ENCODE data around the gene OR51V1.
"Not testable (repeated sequence)": the region's sequence is repeated elsewhere in the genome, so short reads cannot be mapped to it uniquely, and the experiment has no call there.

Gene OR51V1

DNA sequence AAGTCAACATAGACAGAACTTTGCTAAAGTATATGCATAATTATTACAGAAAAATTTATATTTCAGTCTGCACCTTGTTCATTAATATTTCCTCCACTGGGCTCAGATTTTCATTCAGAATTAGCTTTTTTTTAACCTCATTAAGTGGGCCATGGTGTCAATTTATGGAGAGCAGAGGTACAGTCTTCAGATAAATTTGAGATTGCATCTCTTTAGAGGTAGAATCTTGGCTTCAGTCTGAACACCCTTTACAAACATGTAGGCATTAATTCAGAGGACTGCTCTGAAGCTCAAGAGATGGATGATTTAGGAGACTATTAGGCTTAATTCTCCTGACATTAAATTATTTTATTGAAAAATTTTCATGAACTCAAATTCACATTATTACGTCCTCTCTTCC lies 29.8 kb upstream of the OR51V1 start:
- DNase-seq (ENCODE audit: low spot score), result no peak

DNA sequence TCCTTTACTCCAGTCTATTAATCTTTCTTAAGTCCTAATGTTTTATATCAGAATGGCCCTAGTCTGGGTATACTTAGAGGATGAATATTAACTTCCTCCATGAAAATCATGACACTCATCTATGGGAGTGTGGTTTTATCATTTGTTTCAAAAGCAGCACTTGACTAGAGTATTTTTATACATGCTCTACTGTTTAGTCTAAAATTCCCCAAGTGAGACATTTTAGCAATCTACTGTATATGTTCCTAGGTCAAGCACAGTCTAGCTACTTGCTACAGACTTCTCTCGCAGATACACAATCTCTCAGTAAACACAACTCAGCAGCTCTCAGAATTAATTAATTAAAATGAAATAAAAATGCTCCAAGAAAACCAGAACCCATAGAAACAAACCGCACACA lies 29.3 kb upstream of the OR51V1 start:
- no peak for DNase-seq (ENCODE audit: low spot score)

DNA sequence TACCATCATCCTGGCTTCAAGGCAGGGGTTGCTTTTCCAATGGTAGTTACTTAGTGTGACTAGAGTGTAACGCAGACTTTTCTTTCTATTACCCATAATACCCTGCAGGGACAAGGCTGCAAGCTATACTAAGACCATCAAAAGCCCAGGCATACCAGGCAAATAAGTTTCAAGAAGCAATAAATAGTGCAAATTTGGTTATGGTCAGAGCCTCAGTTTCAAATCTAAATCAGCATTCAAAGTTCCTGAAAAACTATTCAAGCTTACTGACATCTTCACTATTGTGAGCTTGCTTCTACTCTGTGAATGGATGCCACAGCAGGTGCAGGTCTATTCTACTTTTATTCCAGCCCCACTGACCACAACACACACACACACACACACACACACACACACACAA lies 28.9 kb upstream of the OR51V1 start:
- no peak for DNase-seq (ENCODE audit: low spot score)

DNA sequence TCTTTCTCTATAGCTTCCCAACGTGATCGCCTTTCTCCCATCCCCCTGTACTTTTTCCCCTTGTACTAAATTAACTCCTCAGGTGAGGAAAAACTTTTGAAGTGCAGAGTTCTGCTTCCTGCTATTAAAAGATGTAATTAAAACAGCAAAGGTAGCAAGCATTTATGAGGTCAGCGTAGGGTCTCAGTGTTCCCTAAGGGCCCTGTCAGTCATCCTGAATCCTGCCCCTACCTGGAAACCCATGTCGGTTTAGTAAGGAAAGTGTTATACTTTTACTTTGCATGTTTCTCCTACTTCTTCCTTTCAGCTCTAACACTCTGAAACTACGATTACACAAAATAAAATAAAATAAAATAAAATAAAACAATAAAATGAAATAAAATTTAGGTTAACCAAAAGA lies 27.6 kb upstream of the OR51V1 start:
- DNase-seq (ENCODE audit: low spot score), result no peak

DNA sequence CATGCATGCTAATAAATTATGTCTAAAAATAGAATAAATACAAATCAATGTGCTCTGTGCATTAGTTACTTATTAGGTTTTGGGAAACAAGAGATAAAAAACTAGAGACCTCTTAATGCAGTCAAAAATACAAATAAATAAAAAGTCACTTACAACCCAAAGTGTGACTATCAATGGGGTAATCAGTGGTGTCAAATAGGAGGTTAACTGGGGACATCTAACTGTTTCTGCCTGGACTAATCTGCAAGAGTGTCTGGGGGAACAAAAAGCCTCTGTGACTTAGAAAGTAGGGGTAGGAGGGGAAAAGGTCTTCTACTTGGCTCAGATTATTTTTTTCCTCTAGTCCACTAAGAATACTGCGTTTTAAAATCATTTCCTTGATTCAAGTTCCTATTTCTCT lies 27.2 kb upstream of the OR51V1 start:
- DNase-seq (ENCODE audit: low spot score), result no peak

DNA sequence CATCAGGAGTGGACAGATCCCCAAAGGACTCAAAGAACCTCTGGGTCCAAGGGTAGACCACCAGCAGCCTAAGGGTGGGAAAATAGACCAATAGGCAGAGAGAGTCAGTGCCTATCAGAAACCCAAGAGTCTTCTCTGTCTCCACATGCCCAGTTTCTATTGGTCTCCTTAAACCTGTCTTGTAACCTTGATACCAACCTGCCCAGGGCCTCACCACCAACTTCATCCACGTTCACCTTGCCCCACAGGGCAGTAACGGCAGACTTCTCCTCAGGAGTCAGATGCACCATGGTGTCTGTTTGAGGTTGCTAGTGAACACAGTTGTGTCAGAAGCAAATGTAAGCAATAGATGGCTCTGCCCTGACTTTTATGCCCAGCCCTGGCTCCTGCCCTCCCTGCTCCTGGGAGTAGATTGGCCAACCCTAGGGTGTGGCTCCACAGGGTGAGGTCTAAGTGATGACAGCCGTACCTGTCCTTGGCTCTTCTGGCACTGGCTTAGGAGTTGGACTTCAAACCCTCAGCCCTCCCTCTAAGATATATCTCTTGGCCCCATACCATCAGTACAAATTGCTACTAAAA lies 26.3 kb upstream of the OR51V1 start, which contains the start of gene HBB:
TSS of gene HBB (minus strand) at position 340 of the 579 bp plus-strand sequence. CDS start at position 290, 50 bp downstream.
- DNase-seq (ENCODE audit: low spot score), result peak; percentile 64

DNA sequence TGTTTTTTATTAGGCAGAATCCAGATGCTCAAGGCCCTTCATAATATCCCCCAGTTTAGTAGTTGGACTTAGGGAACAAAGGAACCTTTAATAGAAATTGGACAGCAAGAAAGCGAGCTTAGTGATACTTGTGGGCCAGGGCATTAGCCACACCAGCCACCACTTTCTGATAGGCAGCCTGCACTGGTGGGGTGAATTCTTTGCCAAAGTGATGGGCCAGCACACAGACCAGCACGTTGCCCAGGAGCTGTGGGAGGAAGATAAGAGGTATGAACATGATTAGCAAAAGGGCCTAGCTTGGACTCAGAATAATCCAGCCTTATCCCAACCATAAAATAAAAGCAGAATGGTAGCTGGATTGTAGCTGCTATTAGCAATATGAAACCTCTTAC lies 25.0 kb upstream of the OR51V1 start:
- DNase-seq (ENCODE audit: low spot score), result no peak

DNA sequence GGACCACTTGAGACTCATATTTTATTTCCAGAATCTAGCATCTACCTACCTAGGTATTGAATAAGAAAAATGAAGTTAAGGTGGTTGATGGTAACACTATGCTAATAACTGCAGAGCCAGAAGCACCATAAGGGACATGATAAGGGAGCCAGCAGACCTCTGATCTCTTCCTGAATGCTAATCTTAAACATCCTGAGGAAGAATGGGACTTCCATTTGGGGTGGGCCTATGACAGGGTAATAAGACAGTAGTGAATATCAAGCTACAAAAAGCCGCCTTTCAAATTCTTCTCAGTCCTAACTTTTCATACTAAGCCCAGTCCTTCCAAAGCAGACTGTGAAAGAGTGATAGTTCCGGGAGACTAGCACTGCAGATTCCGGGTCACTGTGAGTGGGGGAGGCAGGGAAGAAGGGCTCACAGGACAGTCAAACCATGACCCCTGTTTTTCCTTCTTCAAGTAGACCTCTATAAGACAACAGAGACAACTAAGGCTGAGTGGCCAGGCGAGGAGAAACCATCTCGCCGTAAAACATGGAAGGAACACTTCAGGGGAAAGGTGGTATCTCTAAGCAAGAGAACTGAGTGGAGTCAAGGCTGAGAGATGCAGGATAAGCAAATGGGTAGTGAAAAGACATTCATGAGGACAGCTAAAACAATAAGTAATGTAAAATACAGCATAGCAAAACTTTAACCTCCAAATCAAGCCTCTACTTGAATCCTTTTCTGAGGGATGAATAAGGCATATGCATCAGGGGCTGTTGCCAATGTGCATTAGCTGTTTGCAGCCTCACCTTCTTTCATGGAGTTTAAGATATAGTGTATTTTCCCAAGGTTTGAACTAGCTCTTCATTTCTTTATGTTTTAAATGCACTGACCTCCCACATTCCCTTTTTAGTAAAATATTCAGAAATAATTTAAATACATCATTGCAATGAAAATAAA lies 24.3 kb upstream of the OR51V1 start:
- DNase-seq (ENCODE audit: low spot score), result no peak

DNA sequence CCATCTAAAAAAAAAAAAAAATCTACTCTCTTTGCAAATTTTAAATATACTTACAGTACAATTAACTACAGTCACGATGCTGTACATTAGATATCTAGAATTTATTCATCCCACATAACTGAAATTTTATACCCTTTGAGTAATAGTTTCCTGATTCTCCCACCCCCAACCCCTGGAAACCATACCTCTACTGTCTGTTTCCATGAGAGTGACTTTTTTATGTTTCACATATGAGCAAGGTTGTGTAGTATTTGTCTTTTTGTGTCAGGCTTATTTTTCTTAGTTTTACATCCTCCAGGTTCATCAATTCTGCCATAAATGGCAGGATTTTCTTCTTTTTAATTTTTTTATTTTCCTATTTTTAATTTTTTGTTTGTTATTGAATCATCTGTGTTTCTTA lies 23.2 kb upstream of the OR51V1 start:
- no peak for DNase-seq (ENCODE audit: low spot score)

DNA sequence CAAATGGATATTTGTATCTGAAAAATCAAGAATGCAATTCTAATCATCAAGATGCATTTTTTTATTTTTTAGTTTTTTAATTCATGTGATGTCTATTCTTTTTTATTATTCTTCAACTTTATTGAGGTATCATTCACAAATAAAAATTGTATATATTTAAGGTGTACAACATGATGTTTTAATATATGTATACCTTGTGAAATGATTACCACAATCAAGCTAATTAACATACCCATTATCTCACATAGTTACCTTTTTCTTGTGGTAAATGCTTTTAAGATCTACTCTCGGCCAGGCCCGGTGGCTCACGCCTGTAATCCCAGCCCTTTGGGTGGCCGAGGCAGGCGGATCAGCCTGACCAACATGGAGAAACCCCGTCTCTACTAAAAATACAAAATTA lies 22.7 kb upstream of the OR51V1 start:
- no peak for DNase-seq (ENCODE audit: low spot score)

DNA sequence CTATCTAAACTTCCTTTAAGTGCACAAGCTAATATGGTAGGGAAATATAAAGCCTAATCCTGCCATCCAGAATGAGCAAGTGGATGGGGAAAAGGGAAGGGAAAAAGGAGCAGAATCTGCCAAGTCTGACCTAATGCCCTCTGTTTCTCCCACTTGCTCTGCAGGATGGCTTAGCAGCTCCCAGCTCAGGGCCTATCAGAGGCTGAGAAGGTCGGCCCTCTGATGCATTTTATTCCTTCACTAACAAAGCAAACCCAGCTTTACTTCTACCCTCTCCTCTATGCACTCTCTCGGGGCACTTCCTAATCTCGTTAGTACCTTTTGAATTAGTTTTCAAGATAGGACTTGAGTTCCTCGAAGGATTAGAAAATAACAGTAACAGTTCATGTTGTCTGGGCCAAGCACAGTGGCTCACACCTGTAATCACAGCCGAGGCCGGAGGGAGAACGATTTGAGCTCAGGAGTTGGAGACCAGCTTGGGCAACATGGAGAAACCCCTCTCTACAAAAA lies 9.9 kb upstream of the OR51V1 start:
- no peak for DNase-seq (ENCODE audit: low spot score)

DNA sequence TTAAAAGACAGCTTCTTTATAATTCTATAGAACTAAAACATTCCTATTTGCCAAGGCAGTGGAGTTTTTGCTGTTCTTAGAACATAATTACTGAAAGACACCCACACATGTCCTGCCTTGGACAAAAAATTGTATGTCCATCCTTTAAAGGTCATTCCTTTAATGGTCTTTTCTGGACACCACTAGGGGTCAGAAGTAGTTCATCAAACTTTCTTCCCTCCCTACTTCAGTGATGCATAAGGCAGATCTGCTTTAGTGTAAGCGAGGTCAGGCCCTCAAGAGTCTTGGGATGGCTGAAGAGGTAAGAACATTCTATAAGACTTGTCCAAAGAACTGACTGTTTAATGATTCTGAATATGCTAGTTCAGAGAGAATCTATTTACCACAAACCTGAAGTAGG lies 4.3 kb upstream of the OR51V1 start:
- peak; percentile 62 for DNase-seq (ENCODE audit: low spot score)

DNA sequence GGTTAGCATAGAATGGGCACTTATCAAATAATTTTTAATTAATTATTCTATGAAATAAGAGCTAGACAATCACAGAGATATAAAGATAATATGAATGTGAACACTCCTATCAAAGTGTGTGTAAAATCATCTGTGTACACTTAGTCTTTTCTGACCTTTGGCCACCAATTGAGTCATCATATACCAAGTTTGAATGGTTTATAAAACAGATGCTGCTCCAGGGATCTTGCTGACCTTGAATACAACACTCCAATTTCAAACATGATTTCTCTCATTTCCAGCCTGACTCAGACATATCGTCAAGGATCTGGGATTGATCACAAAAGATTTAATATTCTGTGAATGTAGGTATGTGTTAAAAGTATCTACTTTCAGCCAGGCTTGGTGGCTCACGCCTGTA lies 2.9 kb upstream of the OR51V1 start:
- DNase-seq (ENCODE audit: low spot score), result no peak

DNA sequence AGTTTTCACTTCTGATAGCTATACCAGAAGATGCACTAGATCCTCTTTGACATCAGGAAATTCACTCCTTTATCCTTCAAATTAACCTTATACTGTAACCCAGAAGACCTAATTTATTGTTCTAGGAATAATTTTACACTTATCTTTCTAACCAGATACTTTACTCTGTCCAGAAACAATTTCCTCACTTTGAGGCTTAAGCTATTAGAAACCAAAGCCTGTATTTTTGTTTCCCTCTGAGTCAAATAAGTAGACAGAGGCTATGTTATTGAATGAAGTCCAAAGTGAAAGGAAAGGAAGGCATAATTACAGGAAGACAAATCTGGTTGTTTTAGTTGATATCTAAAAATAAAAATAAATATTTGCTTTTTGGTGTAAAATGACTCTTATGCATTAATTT lies 2.2 kb downstream of the OR51V1 start:
- DNase-seq (ENCODE audit: low spot score), result no peak

DNA sequence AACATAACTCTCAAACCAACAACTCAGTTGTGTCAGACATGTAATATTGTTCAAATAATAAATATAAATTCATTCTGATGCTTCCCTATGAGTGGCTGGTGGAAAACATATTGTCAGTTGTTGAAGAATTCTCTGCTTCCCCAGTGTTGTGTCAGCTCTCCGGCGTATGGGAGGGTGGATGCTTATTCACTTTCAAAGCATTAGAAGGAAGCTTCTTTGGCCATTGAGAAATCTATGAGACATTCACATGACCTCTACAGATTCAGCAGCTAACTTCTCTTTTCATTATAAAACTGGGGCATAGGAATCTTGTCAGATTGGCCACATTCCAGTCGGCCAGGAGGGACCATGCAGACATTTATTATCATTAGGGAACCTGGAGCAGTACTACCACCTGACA lies 2.9 kb downstream of the OR51V1 start:
- DNase-seq (ENCODE audit: low spot score), result no peak

DNA sequence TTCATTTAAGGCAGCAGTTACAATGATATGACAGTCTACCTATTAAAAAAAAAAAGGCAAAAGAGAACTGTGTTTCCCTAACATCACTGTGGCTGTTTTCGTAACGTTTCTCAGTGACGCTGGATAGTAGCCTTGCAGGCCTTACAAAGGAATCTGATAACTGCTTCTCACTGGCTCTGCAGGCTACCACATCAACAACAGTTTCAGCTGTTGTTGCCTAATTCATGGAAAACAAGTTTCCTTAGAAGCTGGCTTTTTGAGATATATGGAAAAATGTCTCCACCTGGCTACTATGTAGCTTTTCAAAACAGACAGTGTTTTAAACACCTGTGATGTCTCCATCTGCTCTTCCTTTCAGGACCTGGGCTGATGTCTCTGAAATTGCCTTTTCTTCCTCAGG lies 3.8 kb downstream of the OR51V1 start:
- no peak for DNase-seq (ENCODE audit: low spot score)

DNA sequence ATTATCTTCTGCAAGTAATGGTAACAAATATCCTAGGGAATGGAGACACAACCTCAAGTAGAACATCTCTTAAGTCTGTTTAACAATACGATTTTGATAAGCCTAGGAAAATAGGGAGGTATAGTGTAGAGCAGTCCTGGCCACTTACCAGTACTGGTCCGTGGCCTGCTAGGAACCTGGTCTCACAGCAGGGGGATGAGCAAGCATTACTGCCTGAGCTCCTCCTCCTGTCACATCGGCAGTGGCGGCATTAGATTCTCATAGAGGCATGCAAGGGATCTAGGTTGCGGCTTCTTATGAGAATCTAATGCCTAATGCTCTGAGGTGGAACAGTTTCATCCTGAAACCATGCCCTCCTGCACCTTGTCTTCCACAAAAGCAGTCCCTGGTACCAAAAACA lies 4.4 kb downstream of the OR51V1 start:
- no peak for DNase-seq (ENCODE audit: low spot score)

DNA sequence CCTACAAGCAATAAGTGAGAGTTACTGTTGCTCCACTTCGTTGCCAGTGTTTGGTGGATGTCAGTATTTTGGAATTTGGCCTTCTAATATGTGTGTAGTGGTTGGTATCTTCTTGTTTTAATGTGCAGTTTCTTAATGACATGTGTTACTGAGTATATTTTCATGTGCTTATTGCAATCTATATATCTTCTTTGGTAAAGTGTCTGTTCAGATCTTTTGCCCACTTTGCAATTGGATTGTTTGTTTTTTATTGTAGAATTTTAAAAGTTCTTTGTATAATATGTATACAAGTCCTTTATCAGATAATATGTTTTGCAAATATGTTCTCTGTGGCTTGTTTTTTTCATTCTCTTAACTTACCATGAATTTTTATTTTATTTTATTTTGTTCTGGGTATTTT lies 7.7 kb downstream of the OR51V1 start:
- DNase-seq (ENCODE audit: low spot score), result no peak

DNA sequence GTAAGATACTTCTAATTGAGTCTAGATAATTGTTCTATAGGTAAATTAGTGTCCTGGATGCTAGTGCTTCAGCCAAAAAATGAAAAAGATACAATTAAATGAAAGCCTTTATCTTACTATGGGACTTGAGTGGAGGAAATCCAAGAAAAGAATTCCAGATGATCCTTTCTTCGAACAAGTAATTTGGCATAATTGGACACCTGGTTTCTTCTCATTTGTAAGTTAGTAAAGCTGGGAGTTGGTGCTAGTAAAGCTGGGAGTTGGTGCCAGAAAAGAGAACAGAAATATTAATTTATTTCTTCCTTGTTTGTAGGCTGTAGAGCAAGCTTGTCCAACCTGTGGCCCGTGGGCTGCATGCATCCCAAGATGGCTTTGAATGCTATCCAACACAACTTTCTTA lies 12.3 kb downstream of the OR51V1 start:
- no peak for DNase-seq (ENCODE audit: low spot score)

DNA sequence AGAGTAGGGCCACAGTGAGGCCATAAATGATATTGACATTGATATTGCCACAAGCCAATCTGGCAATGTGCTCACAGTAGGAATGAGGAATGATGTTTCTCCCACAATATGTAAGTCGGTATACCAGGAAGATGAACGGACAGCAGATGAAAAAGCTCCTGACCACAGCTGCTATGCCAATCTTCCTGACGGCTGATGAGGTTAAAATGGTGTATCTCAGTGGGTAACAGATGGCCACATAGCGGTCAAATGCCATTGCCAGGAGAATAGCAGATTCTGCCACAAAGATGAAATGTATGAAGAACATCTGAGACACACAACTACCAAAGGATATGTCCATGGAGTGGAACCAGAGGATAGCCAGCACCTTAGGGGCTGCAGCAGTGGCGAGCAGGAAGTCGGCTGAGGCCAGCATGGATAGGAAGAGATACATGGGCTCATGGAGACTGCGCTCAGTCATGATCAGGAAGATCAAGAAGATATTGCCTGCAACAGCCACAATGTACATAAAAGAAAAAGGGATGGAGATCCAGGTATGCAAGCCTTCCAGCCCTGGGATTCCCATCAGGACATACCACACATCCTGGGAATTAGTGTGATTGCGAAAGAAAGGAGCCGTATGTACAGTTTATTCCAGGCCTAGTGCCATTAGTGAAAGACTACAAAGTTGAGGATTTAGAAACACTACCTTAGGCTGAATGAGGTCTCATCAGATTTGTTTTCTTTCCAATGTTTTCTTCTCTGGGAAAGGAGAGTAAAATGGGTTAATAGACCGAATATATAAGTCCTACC lies 22.2 kb downstream of the OR51V1 start:
- no peak for DNase-seq (ENCODE audit: low spot score)

DNA sequence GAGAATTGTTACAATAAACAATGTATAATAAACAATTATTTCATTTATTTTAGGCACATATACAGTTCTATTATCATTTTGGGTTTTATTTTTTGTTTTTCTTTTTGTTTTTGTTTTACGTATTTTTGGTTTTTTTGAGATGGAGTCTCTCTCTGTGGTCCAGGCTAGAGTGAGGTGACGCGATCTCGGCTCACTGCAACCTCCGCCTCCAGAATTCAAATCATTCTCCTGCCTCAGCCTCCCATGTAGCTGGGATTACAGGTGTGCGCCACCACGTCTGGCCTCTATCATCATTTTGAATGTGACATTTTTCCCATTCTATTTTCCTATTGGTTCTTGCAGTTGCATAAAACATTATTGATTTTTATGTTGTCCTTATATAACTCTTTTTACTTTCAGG lies 25.5 kb downstream of the OR51V1 start:
- no peak for DNase-seq (ENCODE audit: low spot score)

DNA sequence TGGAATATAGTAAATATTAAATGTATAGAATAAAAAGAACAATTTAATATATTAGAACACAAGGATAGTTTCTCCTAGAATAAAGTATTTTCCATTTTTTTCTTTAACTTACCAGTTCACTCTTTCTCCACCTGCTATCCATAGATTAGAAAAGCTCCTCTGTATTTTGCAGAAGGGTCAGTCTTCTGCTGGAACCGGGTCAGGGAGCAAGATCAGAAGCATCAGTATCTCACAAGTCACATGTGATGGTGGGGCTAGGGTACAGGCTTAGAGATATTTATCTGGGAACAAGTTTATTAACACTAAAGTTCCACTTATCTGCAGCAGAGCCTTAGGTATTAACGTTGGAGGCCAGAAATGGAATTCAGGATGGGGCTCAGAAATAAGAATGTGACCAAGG lies 28.6 kb downstream of the OR51V1 start:
- DNase-seq (ENCODE audit: low spot score), result no peak

DNA sequence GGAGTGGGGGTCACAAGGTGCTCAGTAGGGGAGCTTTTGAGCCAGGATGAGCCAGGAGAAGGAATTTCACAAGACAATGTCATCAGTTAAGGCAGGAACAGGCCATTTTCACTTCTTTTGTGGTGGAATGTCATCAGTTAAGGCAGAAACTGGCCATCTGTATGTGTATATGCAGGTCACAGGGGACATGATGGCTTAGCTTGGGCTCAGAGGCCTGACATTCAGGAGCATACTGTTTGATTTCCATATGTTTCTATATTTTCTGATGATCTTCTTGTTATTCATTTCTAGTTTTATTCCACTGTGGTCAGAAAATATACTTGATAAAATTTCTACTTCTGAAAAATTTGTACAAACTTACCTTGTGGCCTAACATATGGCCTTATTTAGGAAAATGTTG lies 34.6 kb downstream of the OR51V1 start:
- not testable (repeated sequence) for DNase-seq (ENCODE audit: low spot score)
